NCI-H1694 (cell line): Measurements from ENCODE around the gene SLC12A9.

Experiments used
- DNase-seq: peaks from one replicate; lab custom pipeline; 2025; lab: John Stamatoyannopoulos, UW

The SLC12A9 gene

DNA sequence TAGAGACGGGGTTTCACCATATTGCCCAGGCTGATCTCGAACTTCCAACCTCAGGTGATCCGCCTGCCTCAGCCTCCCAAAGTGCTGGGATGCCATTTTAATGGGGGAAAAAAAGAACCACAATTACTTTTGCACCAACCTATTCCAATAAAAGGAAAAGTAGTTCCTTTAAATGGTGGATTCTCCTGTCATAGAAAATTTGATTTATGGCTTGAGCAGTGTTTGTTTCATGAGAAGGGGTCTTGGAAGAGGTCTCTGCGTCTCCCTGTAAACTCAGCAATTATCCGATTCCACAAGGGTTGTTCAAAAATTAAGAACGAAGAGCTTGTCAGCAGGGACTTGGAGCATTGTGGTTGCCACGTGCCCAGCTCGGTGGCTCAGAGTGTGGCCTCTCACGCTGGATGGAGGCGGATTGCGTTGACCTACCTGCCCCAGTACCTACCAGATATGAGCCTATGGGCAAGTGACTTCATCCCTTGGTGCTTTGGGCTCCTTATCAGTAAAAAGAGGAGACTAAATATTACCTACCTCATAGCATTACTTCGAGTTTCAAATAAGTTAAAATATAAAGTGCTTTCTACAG lies 11.8 kb downstream of the SLC12A9 start:
- no peak for DNase-seq

DNA sequence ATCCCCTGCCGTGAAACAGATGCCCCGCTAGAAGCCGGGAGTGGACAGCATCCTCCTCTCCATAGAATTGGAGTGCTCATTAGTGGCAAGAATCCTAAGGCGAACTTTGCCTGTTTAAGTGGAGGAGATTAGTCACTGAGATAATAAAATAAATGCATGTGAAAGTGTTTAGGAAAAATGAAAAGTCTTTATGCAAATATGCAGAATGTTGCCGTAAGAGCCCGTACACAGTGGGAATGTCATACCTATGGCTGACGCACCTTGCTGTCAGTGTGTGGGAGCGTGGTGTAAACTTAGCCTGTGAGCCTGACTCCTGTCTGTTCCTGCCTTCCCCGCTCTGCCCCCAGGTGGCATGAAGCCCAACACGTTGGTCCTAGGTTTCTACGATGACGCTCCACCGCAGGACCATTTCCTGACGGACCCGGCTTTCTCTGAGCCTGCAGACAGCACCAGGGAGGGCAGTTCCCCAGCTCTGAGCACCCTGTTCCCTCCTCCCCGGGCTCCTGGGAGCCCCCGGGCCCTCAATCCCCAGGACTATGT lies 12.9 kb downstream of the SLC12A9 start:
- DNase-seq: no peak

DNA sequence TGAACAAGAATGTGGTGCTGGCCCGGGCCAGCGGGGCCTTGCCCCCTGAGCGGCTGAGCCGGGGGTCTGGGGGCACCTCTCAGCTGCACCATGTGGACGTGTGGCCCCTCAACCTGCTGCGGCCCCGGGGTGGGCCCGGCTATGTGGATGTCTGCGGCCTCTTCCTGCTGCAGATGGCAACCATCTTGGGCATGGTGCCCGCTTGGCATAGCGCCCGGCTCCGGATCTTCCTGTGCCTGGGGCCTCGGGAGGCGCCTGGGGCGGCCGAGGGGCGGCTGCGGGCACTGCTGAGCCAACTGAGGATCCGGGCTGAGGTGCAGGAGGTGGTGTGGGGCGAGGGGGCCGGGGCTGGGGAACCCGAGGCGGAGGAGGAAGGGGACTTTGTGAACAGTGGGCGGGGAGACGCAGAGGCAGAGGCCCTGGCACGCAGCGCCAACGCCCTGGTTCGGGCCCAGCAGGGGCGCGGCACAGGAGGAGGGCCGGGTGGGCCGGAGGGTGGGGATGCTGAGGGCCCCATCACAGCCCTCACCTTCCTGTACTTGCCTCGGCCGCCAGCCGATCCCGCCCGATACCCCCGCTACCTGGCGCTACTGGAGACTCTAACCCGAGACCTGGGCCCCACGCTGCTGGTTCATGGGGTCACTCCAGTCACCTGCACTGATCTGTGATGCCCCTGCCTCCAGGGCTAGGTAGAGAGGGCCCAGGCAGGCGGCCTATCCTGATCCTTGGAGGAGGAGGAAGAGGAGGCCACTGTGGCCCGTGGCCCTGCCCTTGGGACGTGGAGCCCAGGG lies 13.6 kb downstream of the SLC12A9 start:
- DNase-seq: peak; percentile 51

DNA sequence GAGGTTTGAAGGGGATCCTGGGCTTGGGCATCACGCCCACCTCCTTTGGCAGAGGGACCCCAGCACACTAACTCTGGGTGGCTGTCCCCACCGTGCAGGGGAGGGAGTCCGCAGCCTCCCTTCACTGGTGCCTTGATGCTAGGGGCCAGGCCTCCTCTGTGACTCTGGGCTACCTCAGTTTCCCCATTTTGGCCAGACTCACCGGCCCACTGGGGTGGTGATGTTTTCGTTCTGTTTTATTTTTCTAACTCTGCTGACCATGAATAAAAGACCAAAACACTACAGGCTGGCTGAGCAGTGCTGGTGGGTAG lies 14.2 kb downstream of the SLC12A9 start:
- no peak for DNase-seq

DNA sequence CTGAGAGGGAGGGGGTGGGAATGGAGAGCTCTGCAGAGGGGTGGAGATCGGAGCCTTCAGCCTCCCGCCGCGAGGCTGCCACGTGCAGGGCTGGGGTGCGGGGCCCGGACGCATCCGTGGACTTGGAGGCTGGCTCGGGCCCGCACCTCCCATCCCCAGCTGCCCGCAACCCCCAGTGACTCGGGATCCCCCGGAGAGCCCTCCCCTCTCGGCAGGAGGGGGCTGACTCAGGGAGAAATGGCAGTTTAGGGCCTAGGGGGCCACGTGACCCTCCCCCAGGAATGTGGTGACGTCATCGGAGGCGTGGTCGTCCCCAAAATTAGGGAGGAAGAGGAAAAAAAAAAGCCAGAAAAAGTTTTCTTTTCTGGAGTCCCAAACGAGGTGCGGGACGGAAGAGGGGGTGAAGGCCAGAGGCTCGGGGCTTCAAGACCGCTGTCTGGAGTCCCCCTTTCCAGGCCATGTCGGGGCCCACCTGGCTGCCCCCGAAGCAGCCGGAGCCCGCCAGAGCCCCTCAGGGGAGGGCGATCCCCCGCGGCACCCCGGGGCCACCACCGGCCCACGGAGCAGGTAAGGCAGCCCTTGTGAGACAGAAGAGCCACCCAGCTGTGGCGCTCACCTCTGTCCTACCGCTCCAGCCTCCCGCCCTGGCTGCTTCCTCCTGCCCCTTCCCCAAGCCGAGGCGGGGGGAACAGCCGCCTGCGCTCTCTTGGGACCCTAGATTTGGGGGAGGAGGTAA lies 14.7 kb downstream of the SLC12A9 start, which contains the start of gene TRIP6:
TRIP6 (plus strand) TSS at position 348 of the 736 bp plus-strand sequence; CDS start at position 459, 111 bp downstream.
- DNase-seq: no peak

DNA sequence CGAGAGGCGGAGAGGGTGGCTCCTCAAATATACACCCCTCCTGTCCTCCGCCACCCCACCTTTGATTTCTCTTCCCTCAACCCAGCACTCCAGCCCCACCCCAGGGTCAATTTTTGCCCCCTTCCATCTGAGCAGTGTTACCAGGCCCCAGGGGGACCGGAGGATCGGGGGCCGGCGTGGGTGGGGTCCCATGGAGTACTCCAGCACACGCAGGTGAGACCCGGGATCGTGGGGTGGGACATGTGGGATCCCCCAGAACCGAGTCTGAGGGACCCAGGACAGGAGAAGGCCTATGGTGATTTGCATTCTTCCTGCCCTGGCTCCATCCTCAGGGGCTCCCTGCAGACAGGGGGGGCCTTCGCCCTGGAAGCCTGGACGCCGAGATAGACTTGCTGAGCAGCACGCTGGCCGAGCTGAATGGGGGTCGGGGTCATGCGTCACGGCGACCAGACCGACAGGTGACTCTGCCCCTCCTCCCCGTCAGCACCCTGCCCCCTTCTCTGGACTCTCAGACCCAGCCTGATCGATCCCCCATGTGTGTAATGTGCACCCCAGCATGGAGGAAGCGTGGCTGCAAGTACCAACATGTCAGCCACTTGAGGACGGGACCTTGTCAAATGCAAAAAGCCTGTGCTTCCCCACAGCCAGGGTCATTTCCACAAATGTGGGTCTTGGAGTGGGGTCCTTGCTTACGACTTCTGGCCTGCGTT lies 15.4 kb downstream of the SLC12A9 start:
- no peak for DNase-seq

DNA sequence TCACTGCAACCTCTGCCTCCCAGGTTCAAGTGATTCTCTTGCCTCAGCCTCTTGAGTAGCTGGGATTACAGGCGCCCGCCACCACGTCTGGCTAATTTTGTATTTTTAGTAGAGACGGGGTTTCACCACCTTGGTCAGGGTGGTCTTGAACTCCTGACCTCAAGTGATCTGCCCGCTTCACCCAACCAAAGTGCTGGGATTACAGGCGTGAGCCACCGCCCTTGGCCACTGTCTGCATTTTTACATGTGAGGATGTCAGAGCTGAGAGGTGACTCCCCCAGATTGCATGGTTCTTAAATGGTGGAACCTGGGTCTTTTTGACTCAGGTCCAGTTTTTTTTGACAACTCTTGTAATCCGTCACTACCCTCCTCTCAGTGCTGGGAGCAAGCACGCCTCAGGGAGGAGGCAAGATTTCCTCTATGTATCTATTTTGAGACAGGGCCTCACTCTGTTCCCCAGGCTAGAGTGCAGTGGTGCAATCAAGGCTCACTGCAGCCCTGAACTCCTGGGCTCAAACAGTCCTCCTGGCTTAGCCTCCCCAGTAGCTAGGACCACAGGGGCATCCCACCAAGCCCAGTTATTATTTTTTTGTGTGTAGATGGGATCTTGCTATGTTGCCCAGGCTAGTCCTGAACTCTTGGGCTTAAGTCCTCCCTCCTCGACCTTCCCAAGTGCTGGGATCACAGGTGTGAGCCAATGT lies 21.2 kb downstream of the SLC12A9 start:
- DNase-seq: no peak

DNA sequence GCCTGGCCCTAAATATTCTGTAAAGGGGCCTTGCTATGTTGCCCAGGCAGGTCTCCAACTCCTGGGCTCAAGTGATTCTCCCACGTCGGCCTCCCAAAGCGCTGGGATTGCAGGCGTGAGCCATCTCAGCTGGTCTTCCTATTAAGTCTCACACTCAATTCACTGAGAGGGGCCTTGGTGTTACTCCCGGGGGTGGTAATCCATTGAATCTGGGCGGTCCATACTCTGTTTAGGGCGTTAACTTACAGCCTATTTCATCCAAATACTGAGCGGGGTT lies 21.7 kb downstream of the SLC12A9 start:
- no peak for DNase-seq

DNA sequence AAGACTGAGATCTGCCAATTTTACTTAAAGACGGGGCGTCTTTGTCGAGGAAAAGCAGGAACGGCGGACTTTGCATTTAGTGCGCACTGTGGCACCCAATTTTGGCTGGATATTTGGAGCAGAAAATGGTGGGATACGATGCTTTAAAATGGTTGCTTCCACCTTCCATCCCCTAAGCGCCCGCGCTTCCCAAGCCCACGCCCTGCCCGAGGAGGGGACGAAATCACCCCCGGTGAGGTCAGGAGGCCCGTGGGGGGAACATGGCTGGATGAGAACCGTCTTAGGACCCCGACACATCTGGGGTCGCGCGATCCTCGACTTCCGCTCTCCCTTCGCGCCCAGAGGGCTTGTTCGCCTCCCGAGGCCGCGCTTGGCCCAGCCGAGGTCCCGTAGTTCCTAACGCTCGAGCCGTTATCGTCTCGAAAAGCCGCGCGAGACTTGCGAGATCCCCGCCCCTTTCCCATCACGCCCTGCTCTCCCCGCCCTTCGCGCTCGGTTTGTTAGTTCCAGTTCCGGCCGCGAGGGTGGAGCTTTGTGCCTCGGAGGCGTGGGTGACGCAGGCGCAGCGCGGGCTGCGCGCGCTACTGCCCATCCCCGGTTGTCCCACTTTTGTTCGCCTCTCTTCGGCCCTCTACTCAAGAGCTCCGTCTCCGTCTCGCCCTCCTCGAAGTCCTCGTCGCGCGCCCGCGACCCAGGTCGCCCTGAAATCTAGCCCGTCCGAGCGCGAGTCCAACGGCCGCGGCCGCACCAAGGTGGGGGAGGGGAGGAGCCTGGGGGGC lies 22.3 kb downstream of the SLC12A9 start, which contains the start of gene SRRT:
SRRT (plus strand) TSS at position 527 of the 779 bp plus-strand sequence. CDS start 488 bp downstream, outside the sequence.
- peak; percentile 97 for DNase-seq

DNA sequence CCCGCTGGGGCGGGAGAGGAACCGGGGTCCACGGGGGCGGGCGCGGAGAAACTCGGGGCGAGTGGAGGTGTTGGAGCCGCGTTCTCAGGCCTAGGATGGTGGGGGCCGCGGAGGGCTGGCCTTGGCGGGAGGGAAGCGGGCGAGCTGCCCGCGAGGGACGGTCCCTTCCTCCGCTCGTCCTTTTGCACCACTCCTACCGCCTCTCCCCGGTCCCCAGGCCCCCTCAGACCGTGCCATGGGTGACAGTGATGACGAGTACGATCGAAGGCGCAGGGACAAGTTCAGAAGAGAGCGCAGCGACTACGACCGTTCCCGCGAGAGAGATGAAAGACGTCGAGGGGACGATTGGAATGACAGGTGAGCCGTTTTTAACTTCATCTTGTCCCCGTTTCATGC lies 22.8 kb downstream of the SLC12A9 start:
- DNase-seq: no peak

DNA sequence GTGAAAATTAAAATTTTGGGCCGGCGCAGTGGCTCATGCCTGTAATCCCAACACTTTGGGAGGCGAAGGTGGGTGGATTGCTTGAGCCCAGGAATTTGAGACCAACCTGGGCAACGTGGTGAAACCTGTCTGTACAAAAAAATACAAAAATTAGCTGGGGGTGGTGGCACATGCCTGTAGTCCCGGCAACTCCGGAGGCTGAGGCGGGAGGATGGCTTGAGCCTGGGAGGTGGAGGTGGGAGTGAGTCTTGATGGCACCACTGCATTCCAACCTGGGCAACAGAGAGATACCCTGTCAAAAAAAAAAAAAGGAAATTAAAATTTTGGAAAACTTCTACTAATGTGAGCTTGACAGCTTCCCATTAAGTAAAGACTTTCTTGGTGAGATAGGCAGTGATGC lies 25.5 kb downstream of the SLC12A9 start:
- no peak for DNase-seq

DNA sequence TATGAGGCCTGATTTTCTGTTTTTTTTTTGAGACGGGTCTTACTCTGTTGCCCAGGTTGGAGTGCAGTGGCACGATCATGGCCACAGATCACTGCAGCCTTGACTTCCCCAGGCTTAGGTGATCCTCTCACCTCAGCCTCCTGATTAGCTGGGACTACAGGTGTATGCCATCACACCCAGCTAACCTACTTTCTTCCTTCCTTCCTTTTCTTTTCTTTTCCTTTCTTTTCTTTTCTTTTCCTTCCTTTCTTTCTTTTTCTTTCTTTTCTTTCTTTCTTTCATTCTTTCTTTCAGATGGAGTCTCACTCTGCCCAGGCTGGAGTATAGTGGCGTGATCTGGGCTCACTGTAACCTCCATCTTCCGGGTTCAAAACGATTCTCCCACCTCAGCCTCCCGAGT lies 26.2 kb downstream of the SLC12A9 start:
- no peak for DNase-seq

DNA sequence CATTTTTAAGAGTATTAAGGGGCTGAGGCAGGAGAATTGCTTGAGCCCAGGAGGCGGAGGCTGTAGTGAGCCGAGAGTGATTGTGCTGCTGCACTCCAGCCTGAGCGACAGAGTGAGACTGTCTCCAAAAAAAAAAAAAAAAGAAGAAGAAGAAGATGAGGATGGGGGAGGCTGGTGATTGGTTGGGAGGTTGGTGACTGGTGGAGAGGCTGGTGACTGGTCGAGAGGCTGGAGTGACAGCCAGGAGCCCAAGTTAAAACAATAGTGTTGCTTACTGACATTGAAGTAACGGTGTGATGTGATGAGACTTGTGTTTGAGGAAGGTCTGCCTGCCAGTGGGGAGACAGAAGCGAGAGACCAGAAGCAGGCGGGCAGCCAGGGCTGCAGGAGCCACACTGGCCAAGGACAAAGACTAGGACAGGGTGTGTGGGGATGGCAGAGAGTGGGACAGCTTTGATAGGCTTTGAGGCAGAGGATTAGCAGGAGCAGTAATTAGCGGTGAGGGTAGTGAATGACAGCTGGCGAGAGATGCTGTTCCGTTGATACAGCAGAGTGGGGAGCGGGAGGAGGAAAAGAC lies 27.3 kb downstream of the SLC12A9 start:
- DNase-seq: peak; percentile 40

DNA sequence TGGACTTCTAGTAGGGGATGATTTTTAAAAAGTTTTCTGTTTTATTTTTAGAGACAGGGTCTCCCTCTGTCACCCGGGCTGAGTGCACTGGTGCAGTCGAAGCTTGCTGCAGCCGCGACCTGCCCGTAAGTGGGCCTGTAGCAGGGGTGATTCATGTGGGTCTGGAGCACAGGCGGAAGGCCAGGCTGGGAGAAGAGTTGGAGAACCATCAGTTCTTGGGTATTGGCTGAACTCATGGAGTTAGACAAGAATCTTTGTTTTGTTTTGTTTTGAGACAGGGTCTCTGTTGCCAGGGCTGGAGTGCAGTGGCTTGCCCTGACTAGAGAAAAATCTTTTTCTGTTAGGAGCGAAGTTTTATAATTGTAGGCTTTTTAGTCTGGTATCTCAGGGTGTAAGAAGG lies 28.1 kb downstream of the SLC12A9 start:
- no peak for DNase-seq

DNA sequence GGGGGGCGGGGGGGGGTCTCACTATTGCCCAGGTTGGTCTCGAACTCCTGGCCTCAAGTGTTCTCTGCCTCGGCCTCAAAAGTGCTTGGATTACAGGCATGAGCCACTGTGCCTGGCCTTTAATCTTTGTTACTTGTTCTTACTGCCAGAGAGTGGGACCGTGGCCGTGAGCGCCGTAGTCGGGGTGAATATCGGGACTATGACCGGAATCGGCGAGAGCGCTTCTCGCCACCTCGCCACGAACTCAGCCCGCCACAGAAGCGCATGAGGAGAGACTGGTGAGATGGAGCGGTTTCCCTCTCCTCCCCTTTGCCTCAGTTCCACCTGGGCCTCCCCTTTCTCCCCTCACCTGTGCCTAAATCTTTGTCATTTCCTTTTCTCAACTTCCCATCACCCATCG lies 28.6 kb downstream of the SLC12A9 start:
- no peak for DNase-seq

DNA sequence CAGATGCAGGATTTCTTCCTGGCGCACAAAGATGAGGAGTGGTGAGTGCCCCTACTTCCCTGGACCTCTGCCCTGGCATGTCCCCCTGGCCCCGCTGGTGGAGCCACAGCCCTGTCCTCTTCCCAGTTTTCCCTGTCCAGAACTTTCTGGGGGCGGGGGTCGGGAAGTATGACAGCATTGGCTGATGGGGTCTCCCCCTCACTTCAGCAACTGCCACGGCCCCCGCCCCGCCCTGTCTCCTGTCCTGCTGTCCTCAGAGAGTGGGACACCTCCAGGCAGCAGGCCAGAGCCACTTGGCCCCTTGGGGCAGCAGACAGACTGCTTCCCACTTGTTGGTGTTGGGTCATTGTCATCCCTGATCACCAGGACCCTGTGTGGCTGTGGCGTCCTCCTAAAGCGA lies 29.7 kb downstream of the SLC12A9 start:
- no peak for DNase-seq

DNA sequence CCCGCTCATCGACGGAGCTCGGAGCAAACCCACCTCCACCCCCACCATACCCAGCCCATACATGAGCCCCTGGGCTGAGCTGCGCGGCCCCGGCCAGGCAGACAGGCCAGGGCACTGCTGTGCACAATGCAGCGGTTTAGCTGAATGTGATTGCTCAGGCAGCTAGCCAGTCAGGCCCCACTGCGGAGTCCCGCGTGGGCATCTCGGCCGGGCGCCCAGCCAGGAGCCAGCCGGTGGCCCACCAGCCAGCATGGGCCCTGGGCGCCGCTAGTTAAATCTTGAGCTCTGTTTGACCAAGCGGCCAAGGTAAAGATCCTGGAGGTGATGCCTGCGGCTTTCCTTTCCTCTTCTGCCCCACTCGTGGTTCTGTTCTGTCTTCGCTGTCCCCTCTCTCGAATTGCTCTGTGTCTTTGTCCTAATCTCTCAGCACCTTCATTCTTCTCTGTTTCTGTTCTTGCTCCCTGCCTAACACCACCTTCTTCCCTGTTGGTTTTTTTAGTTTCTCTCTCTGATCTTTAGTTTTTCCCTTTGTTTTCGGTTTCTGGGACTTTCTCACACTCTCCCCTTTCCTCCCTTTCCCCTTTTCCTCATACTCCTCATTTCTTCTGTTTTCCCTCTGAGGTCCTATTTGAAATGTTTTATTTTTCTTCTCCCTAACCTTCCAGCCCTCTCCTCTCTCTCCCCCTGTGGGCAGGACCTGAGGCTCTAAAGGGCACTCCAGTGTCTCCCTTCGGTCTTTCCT lies 30.4 kb downstream of the SLC12A9 start:
- DNase-seq: no peak

DNA sequence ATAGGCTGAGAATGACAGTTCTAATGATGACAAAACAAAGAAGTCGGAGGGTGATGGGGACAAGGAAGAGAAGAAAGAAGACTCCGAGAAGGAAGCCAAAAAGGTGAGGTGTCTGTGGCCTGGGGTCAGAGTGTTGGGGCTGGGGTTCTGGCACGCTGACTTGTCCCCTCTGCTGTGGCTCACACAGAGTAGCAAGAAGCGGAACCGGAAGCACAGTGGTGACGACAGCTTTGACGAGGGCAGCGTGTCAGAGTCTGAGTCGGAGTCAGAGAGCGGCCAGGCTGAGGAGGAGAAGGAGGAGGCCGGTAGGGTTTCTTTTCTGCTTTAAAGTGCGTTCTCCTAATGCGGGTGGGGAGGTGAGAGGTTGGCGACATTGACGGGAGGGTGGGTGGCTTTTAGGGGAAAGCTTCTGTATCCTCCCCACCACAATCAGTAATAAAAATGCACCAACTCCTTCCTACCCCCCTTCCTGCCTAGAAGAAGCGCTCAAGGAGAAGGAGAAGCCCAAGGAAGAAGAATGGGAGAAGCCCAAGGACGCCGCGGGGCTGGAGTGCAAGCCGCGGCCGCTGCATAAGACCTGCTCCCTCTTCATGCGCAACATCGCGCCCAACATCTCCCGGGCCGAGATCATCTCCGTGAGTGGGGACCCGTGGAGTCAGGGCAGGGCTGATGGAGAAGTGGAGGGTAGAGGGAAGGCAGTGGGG lies 32.4 kb downstream of the SLC12A9 start:
- no peak for DNase-seq

DNA sequence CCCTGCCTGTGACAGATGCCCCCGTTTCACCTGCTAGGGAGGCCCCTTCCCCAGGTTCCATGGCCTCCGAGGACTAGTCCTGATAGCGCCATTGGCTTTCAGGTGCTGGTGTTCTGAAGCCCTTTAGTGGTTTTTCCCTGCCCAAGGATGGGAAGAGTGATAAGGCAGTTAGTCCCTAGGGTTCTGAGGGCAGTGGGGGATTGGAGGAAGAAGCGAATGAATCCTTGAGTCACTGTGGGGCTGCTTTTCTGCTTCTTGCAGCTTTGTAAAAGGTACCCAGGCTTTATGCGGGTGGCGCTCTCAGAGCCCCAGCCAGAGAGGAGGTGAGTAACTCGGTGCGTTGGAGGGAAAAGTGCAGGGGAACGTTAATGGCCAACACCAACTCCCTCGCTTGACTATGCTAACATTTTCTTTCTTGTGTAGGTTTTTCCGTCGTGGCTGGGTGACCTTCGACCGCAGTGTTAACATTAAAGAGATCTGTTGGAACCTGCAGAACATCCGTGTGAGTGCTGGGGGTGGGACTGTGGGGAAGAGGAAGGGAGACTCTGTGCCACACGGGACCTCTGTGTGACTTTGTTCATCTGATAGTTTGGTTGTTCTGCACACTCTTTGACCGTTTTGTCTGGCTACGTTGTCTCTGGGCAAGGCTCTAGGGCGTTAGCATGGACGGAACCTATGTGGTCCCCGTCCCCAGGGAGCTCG lies 33.1 kb downstream of the SLC12A9 start:
- DNase-seq: no peak
